A673 (cell line): ENCODE results near the gene HOXA3. TPM values are rescaled to one million over a fixed set of nuclear protein-coding genes. Genes with fewer than 3 reads are reported as not detected.

ENCODE experiments used
- BruUV-seq: library from RNA; stranded (reverse); fragments of 400-500 nt; replicated peaks from 2 replicates; lab custom pipeline; 2021; lab: Mats Ljungman, UMichigan
- CTCF ChIA-PET: fragments of 300-600 bp; sonication (Branson Sonifier 250); formaldehyde crosslinking; loops from one replicate; lab custom pipeline; 2022; ENCODE audit warnings: antibody characterized with exemption; lab: Charles Lee
- POLR2A ChIA-PET: fragments of 300-600 bp; sonication (Branson Sonifier 250); formaldehyde crosslinking; loops from one replicate; lab custom pipeline; 2022; ENCODE audit warnings: antibody characterized with exemption; ENCODE audit not compliant: low non-redundant PET; lab: Charles Lee
- DNase-seq: peaks from one replicate; pipeline ENCODE4 v3.0.0-alpha.2; 2015; ENCODE audit warnings: low spot score
- H3K27ac ChIP-seq: fragments of 200-600 bp; sonication (generic); 2 replicates; pipeline ENCODE4 v1.5.1; 2016; ENCODE audit warnings: mixed run types, low read depth, mild to moderate bottlenecking, mixed read lengths, antibody characterized with exemption, low read length; ENCODE audit not compliant: poor library complexity, severe bottlenecking
- H3K27me3 ChIP-seq: fragments of 200-600 bp; sonication (generic); replicated peaks from 2 replicates; pipeline ENCODE4 v1.6.1; 2017; ENCODE audit warnings: mixed run types, low read depth, mild to moderate bottlenecking, mixed read lengths, antibody characterized with exemption, low read length; ENCODE audit not compliant: insufficient read depth, poor library complexity
- H3K36me3 ChIP-seq: fragments of 200-600 bp; sonication (generic); 2 replicates; pipeline ENCODE4 v1.6.1; 2016; ENCODE audit warnings: mixed run types, mild to moderate bottlenecking, mixed read lengths, antibody characterized with exemption, low read length; ENCODE audit not compliant: insufficient read depth, poor library complexity, severe bottlenecking
- H3K4me1 ChIP-seq: fragments of 200-600 bp; sonication (generic); 2 replicates; pipeline ENCODE4 v1.6.1; 2017; ENCODE audit warnings: mixed run types, mild to moderate bottlenecking, mixed read lengths, antibody characterized with exemption, low read length; ENCODE audit not compliant: insufficient read depth, poor library complexity, severe bottlenecking
- H3K4me3 ChIP-seq: fragments of 200-600 bp; sonication (generic); 2 replicates; pipeline ENCODE4 v1.5.1; 2016; ENCODE audit warnings: low read depth, mixed run types, mild to moderate bottlenecking, mixed read lengths, low read length; ENCODE audit not compliant: poor library complexity, severe bottlenecking
- H3K9me3 ChIP-seq: fragments of 200-600 bp; sonication (generic); 2 replicates; pipeline ENCODE4 v1.6.1; 2016; ENCODE audit warnings: mixed run types, low read depth, mild to moderate bottlenecking, mixed read lengths, antibody characterized with exemption, low read length; ENCODE audit not compliant: poor library complexity, severe bottlenecking
- EZH2 ChIP-seq: fragments of 200-600 bp; sonication (generic); IDR thresholded peaks from 2 replicates; pipeline ENCODE4 v1.6.1; 2017; ENCODE audit warnings: borderline replicate concordance, low read depth, mild to moderate bottlenecking, mixed read lengths, antibody characterized with exemption, low read length; ENCODE audit not compliant: poor library complexity, severe bottlenecking
- intact Hi-C: fragments of 100-400 bp; cut with micrococcal nuclease; formaldehyde crosslinking; loops from one replicate; pipeline ENCODE4 v1.10.0; 2022; ENCODE audit not compliant: unreplicated experiment
- total RNA-seq: library from RNA; stranded (reverse); gene quantifications from 2 replicates; pipeline ENCODE4 v1.2.3, GENCODE V29; 2021
- TF ChIP-seq, protein P1 (sequence below): fragments of 300-800, 200-600 bp; sonication (generic); conservative IDR thresholded peaks from 2 replicates; pipeline ENCODE4 v1.5.1; 2017; ENCODE audit warnings: low read depth, mild to moderate bottlenecking, antibody characterized with exemption, low read length, moderate library complexity, mixed read lengths

The HOXA3 gene
- total RNA-seq, 1 experiment from 2014 or later = not detected

GRCh38 chr7:27176524-27176845, 24.1 kb upstream of the HOXA3 start:
- ChIA-PET POLR2A (no interaction called here), CTCF (interaction anchor here (0.6 kb wide), 1 partner anchor 11 kb away, joined by 3 read pairs; no protein-coding TSS in a partner anchor)
- DNase-seq = no peak
- no peak overlapping the region for H3K27ac ChIP-seq
- H3K4me1 ChIP-seq = peaks cover 7% of the 10 kb centered on the region
- no peak overlapping the region for H3K4me3 ChIP-seq
- no peaks in the 10 kb centered on the region for H3K9me3 ChIP-seq
- TF ChIP-seq, protein P1, sequence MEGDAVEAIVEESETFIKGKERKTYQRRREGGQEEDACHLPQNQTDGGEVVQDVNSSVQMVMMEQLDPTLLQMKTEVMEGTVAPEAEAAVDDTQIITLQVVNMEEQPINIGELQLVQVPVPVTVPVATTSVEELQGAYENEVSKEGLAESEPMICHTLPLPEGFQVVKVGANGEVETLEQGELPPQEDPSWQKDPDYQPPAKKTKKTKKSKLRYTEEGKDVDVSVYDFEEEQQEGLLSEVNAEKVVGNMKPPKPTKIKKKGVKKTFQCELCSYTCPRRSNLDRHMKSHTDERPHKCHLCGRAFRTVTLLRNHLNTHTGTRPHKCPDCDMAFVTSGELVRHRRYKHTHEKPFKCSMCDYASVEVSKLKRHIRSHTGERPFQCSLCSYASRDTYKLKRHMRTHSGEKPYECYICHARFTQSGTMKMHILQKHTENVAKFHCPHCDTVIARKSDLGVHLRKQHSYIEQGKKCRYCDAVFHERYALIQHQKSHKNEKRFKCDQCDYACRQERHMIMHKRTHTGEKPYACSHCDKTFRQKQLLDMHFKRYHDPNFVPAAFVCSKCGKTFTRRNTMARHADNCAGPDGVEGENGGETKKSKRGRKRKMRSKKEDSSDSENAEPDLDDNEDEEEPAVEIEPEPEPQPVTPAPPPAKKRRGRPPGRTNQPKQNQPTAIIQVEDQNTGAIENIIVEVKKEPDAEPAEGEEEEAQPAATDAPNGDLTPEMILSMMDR = no peak
- TF ChIP-seq EZH2 = no peak
- no TSS peak for BruUV-seq
- intact Hi-C loops = no loop called here
- peaks cover 95% of the 10 kb centered on the region for H3K27me3 ChIP-seq
- H3K36me3 ChIP-seq = no peaks in the 10 kb centered on the region

DNA sequence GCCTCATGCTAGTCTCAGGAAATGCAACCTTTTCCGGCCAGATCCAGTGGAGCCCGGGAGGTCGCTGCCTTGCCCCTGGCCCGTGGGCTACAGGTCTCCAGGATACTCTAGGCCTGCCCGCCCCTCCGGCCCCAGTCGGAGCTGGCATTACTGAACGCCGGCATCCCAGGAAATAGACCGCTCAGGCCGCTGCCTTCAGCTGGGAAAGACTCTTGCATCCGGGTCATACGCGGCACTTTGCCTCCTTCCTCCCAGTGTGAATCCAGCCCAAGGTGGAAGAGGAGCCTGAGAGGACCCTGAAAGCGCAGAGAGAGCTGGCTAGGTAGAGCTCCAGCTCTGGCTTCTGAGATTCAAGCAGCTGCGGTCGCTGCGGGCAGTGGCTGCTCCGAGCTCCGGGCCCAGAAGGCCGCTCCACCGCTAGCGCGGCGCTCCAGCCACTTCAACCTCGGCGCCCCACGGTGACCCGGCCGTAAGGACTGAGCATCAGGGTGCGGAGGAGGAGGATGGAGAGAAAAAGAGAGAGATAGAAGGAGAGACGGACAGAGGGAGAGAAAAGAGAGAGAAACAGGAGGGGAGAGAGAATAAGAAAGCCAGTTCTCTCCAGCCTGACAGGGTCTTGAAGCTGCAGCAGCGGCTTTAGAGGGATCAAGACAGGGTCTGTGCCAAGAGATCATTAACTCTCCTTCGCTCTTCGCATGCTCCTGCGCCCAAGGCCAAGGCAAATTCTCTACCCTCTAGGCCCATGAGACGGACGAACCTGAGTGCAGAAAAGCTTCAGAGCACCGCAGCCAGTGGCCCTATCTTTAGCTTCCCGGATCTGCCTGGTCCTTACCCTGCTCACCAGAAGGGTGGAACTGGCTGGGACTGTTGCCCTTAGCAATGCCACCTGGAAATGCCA, 23.5 kb upstream of the HOXA3 start:
- BruUV-seq = no TSS peak
- intact Hi-C loops = no loop called here
- Histone ChIP-seq H3K27ac (no peak overlapping the region), H3K9me3 (no peaks in the 10 kb centered on the region), H3K4me1 (peaks cover 7% of the 10 kb centered on the region), H3K4me3 (no peak overlapping the region), H3K27me3 (peaks cover 96% of the 10 kb centered on the region), H3K36me3 (no peaks in the 10 kb centered on the region)
- no peak for TF ChIP-seq EZH2
- TF ChIP-seq, protein P1 = no peak
- ChIA-PET POLR2A (no interaction called here), CTCF (interaction anchor here (0.6 kb wide), 1 partner anchor 11 kb away, joined by 3 read pairs; no protein-coding TSS in a partner anchor)
- no peak for DNase-seq

DNA sequence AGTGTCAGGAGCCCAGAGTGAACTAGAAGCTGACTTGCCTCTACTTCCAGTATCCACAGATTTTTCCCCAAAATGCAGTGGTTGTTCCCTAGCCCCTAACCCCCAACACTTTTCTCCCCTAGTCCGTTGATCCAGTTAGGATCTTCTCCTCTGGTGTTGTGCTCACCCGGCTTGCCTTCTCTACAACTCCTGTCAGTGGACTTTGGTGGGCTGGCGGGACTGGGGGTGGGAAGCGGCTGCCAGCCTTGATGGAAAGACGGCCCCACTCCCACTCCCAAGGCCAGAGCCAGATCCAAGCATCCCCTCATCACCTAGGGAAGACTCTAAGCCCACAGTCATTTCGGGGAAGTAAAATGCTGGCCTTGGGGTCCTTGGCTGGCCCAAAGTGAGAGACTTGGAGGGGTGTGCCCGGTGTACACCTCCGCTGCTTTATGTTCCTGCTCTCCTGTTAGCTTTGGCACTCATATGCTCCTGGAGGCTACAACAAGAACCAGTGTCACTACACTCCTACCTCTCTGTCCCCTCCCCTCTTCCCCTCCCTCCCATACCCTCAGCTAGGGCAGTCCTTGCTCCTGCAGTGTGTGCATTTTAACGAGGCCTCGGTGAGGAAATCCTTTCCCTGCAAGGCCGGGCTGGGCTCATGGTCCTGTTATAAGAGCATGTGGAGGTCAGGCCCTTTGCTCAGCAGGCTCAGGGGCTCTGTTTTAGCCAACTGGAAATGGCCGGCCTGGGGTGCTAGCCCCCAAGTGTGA, 22.7 kb upstream of the HOXA3 start:
- H3K27me3 ChIP-seq = peaks cover 95% of the 10 kb centered on the region
- DNase-seq = no peak
- TF ChIP-seq EZH2 = no peak
- H3K4me3 ChIP-seq = no peak overlapping the region
- ChIA-PET POLR2A (no interaction called here), CTCF (no interaction called here)
- no peak overlapping the region for H3K27ac ChIP-seq
- no peaks in the 10 kb centered on the region for H3K36me3 ChIP-seq
- intact Hi-C loops = no loop called here
- no TSS peak for BruUV-seq
- peaks cover 7% of the 10 kb centered on the region for H3K4me1 ChIP-seq
- H3K9me3 ChIP-seq = no peaks in the 10 kb centered on the region
